Caco-2 (cell line): ENCODE results near the gene IL12RB2. TPM values are rescaled to one million over a fixed set of nuclear protein-coding genes. Genes with fewer than 3 reads are reported as not detected.

Source experiments
- BruUV-seq: library from RNA; stranded (reverse); fragments of 400-500 nt; replicated peaks from 2 replicates; lab custom pipeline; 2021; lab: Mats Ljungman, UMichigan
- CTCF ChIA-PET: fragments of 300-600 bp; sonication (Branson Sonifier 250); formaldehyde crosslinking; loops from one replicate; lab custom pipeline; 2022; ENCODE audit warnings: antibody characterized with exemption; lab: Charles Lee
- POLR2A ChIA-PET: fragments of 300-600 bp; sonication (Branson Sonifier 250); formaldehyde crosslinking; loops from one replicate; lab custom pipeline; 2022; ENCODE audit warnings: antibody characterized with exemption; lab: Charles Lee
- DNase-seq, 2 experiments: peaks; one replicate each; pipeline versions ENCODE4 v3.0.0 to v3.0.0-alpha.2; 2020 to 2022
- H3K27me3 ChIP-seq: replicated peaks from 2 replicates; pipeline ENCODE4 v1.6.0; 2011; ENCODE audit warnings: low read length; ENCODE audit not compliant: control insufficient read depth, insufficient read depth
- H3K36me3 ChIP-seq: 2 replicates; pipeline ENCODE4 v1.5.1; 2011; ENCODE audit warnings: low read length; ENCODE audit not compliant: control insufficient read depth, insufficient read depth
- H3K4me1 ChIP-seq: fragments of 250-450 bp; sonication (Bioruptor Pico); 2 replicates; pipeline ENCODE4 v1.5.1; 2020; ENCODE audit warnings: mild to moderate bottlenecking
- H3K4me3 ChIP-seq: 2 replicates; pipeline ENCODE4 v1.5.1; 2011; ENCODE audit warnings: low read depth, mild to moderate bottlenecking, control low read depth, low read length
- H3K9me3 ChIP-seq: fragments of 250-450 bp; sonication (Bioruptor Pico); 2 replicates; pipeline ENCODE4 v1.5.1; 2020; ENCODE audit warnings: mild to moderate bottlenecking, moderate library complexity
- H3K27ac Mint-ChIP-seq: one replicate; pipeline ENCODE4 v1.8.0; 2022; ENCODE audit warnings: mixed read lengths; ENCODE audit not compliant: unreplicated experiment
- H3K27me3 Mint-ChIP-seq: one replicate; pipeline ENCODE4 v1.8.0; 2022; ENCODE audit warnings: mixed read lengths; ENCODE audit not compliant: insufficient read depth, unreplicated experiment
- H3K36me3 Mint-ChIP-seq: one replicate; pipeline ENCODE4 v1.8.0; 2022; ENCODE audit warnings: mild to moderate bottlenecking, mixed read lengths; ENCODE audit not compliant: insufficient read depth, unreplicated experiment
- H3K4me1 Mint-ChIP-seq: one replicate; pipeline ENCODE4 v1.8.0; 2022; ENCODE audit warnings: low read depth, mixed read lengths; ENCODE audit not compliant: unreplicated experiment
- H3K4me3 Mint-ChIP-seq: one replicate; pipeline ENCODE4 v1.8.0; 2022; ENCODE audit warnings: mild to moderate bottlenecking, moderate library complexity, mixed read lengths; ENCODE audit not compliant: unreplicated experiment
- H3K9me3 Mint-ChIP-seq: one replicate; pipeline ENCODE4 v1.8.0; 2022; ENCODE audit warnings: mixed read lengths; ENCODE audit not compliant: unreplicated experiment
- CTCF ChIP-seq, 2 experiments: fragments of 200-600 bp in 1 of 2; IDR thresholded peaks; 1 replicate in 1 of 2; 2 replicates in 1 of 2; pipeline versions ENCODE4 v1.5.1 to v1.8.0; 2011 to 2022; ENCODE audit warnings: antibody characterized with exemption in 1 of 2, control low read depth in 1 of 2, inconsistent platforms in 1 of 2, low read depth in 1 of 2, low read length in 1 of 2, mild to moderate bottlenecking in 1 of 2, moderate library complexity in 1 of 2; ENCODE audit not compliant: insufficient read depth in 1 of 2, severe bottlenecking in 1 of 2, unreplicated experiment in 1 of 2
- intact Hi-C: fragments of 100-400 bp; cut with micrococcal nuclease; formaldehyde crosslinking; loops from one replicate; pipeline ENCODE4 v1.10.0; 2022; ENCODE audit not compliant: unreplicated experiment
- total RNA-seq: library from RNA; stranded (reverse); gene quantifications from 2 replicates; pipeline ENCODE4 v1.2.3, GENCODE V29; 2022

Gene IL12RB2
- total RNA-seq, 1 experiment from 2014 or later: 0.54 TPM

GRCh38 chr1:67322442-67322841 is 14.8 kb downstream of the IL12RB2 start:
- CTCF ChIA-PET: no interaction called here
- Histone ChIP-seq H3K36me3 (no peaks in the 10 kb centered on the region), H3K9me3 (no peaks in the 10 kb centered on the region), H3K4me1 (no peaks in the 10 kb centered on the region), H3K4me3 (no peak overlapping the region), H3K27me3 (no peaks in the 10 kb centered on the region)
- no peaks in the 10 kb centered on the region for H3K9me3 Mint-ChIP-seq
- TF ChIP-seq CTCF (IDR thresholded peaks at IDR 0.05; ENCODE audit: insufficient read depth in 1 of 2, low read depth in 1 of 2, low read length in 1 of 2, severe bottlenecking in 1 of 2, unreplicated experiment in 1 of 2): no peak
- H3K4me1 Mint-ChIP-seq: no peaks in the 10 kb centered on the region
- POLR2A ChIA-PET: no interaction called here
- BruUV-seq: no TSS peak
- no peak for DNase-seq
- H3K4me3 Mint-ChIP-seq: no peak overlapping the region
- H3K27me3 Mint-ChIP-seq: no peaks in the 10 kb centered on the region
- H3K36me3 Mint-ChIP-seq: no peaks in the 10 kb centered on the region
- intact Hi-C loops: no loop called here
- no peak overlapping the region for H3K27ac Mint-ChIP-seq

- no peaks in the 10 kb centered on the region for H3K27me3 ChIP-seq
- H3K9me3 Mint-ChIP-seq: no peaks in the 10 kb centered on the region
- CTCF ChIA-PET: no interaction called here
- no peaks in the 10 kb centered on the region for H3K4me1 Mint-ChIP-seq
- no peaks in the 10 kb centered on the region for H3K4me1 ChIP-seq
- no peak overlapping the region for H3K4me3 Mint-ChIP-seq
- no peak overlapping the region for H3K4me3 ChIP-seq
- H3K9me3 ChIP-seq: no peaks in the 10 kb centered on the region
- DNase-seq: no peak
- H3K27ac Mint-ChIP-seq: no peak overlapping the region
- intact Hi-C loops: no loop called here
- POLR2A ChIA-PET: no interaction called here
- no peaks in the 10 kb centered on the region for H3K36me3 Mint-ChIP-seq
- no TSS peak for BruUV-seq
- TF ChIP-seq CTCF (IDR thresholded peaks at IDR 0.05; ENCODE audit: insufficient read depth in 1 of 2, low read depth in 1 of 2, low read length in 1 of 2, severe bottlenecking in 1 of 2, unreplicated experiment in 1 of 2): no peak
- H3K36me3 ChIP-seq: no peaks in the 10 kb centered on the region
- no peaks in the 10 kb centered on the region for H3K27me3 Mint-ChIP-seq
Measured at GRCh38 chr1:67323087-67323486, 15.4 kb downstream of the IL12RB2 start.

GRCh38 chr1:67324068-67324467 is 16.4 kb downstream of the IL12RB2 start:
- POLR2A ChIA-PET: no interaction called here
- no peaks in the 10 kb centered on the region for H3K9me3 ChIP-seq
- H3K27me3 ChIP-seq: no peaks in the 10 kb centered on the region
- H3K4me3 Mint-ChIP-seq: no peak overlapping the region
- CTCF ChIA-PET: no interaction called here
- no peak for TF ChIP-seq CTCF (IDR thresholded peaks at IDR 0.05; ENCODE audit: insufficient read depth in 1 of 2, low read depth in 1 of 2, low read length in 1 of 2, severe bottlenecking in 1 of 2, unreplicated experiment in 1 of 2)
- H3K4me3 ChIP-seq: no peak overlapping the region
- H3K27ac Mint-ChIP-seq: no peak overlapping the region
- no peaks in the 10 kb centered on the region for H3K36me3 ChIP-seq
- H3K27me3 Mint-ChIP-seq: no peaks in the 10 kb centered on the region
- H3K4me1 Mint-ChIP-seq: no peaks in the 10 kb centered on the region
- H3K4me1 ChIP-seq: no peaks in the 10 kb centered on the region
- no peaks in the 10 kb centered on the region for H3K9me3 Mint-ChIP-seq
- no peak for DNase-seq
- intact Hi-C loops: no loop called here
- no peaks in the 10 kb centered on the region for H3K36me3 Mint-ChIP-seq
- BruUV-seq: no TSS peak
